ENCODE data around the gene SHMT1. TPM values are rescaled to one million over a fixed set of nuclear protein-coding genes. Genes with fewer than 3 reads are reported as not detected.
A peak's percentile ranks its signal among the peaks of the same experiment; 100 is the strongest.
"Not testable (repeated sequence)": the region's sequence is repeated elsewhere in the genome, so short reads cannot be mapped to it uniquely, and the experiment has no call there.

The SHMT1 gene
- 5.0 and 6.1 TPM in 2 replicates for total RNA-seq
- polyA plus RNA-seq (2012) = 2.9 TPM

- peak; percentile 88 for DNase-seq (ENCODE audit: low read depth)
Measured at GRCh38 chr17:18363101-18364049, at the start of gene SHMT1. Gene SHMT1 (minus strand): TSS chr17:18363550. CDS start chr17:18355981, 7,569 bp downstream.

GRCh38 chr17:18412001-18412538 is 48.7 kb upstream of the SHMT1 start:
- DNase-seq (ENCODE audit: low read depth) = not testable (repeated sequence)

GRCh38 chr17:18411377-18411864 is 48.1 kb upstream of the SHMT1 start:
- DNase-seq (ENCODE audit: low read depth) = peak; percentile 3

- DNase-seq (ENCODE audit: low read depth) = not testable (repeated sequence)
Measured at GRCh38 chr17:18410736-18411135, 47.4 kb upstream of the SHMT1 start.

- DNase-seq (ENCODE audit: low read depth) = not testable (repeated sequence)
Measured at GRCh38 chr17:18409321-18409720, 46.0 kb upstream of the SHMT1 start.

GRCh38 chr17:18408906-18409305 is 45.6 kb upstream of the SHMT1 start:
- DNase-seq (ENCODE audit: low read depth) = not testable (repeated sequence)

- DNase-seq (ENCODE audit: low read depth) = not testable (repeated sequence)
Measured at GRCh38 chr17:18403604-18404003, 40.3 kb upstream of the SHMT1 start.

- DNase-seq (ENCODE audit: low read depth) = not testable (repeated sequence)
Measured at GRCh38 chr17:18403166-18403565, 39.8 kb upstream of the SHMT1 start.

- not testable (repeated sequence) for DNase-seq (ENCODE audit: low read depth)
Measured at GRCh38 chr17:18401872-18402590, 38.7 kb upstream of the SHMT1 start.

GRCh38 chr17:18388728-18389127 is 25.4 kb upstream of the SHMT1 start:
- DNase-seq (ENCODE audit: low read depth) = not testable (repeated sequence)

- not testable (repeated sequence) for DNase-seq (ENCODE audit: low read depth)
Measured at GRCh38 chr17:18388266-18388665, 24.9 kb upstream of the SHMT1 start.

GRCh38 chr17:18387583-18387982 is 24.2 kb upstream of the SHMT1 start:
- not testable (repeated sequence) for DNase-seq (ENCODE audit: low read depth)

GRCh38 chr17:18384271-18384670 is 20.9 kb upstream of the SHMT1 start:
- not testable (repeated sequence) for DNase-seq (ENCODE audit: low read depth)

- not testable (repeated sequence) for DNase-seq (ENCODE audit: low read depth)
Measured at GRCh38 chr17:18383079-18383481, 19.7 kb upstream of the SHMT1 start.

- no peak for DNase-seq (ENCODE audit: low read depth)
Measured at GRCh38 chr17:18382441-18383078, 19.2 kb upstream of the SHMT1 start.

- DNase-seq (ENCODE audit: low read depth) = no peak
Measured at GRCh38 chr17:18381953-18382245, 18.5 kb upstream of the SHMT1 start.

- DNase-seq (ENCODE audit: low read depth) = no peak
Measured at GRCh38 chr17:18381158-18381952, 18.0 kb upstream of the SHMT1 start.

- no peak for DNase-seq (ENCODE audit: low read depth)
Measured at GRCh38 chr17:18380471-18381157, 17.3 kb upstream of the SHMT1 start.

- no peak for DNase-seq (ENCODE audit: low read depth)
Measured at GRCh38 chr17:18379246-18380146, 16.1 kb upstream of the SHMT1 start.

Data from myocyte (in vitro differentiated cells).